HG03139 (cell line): Measurements from ENCODE around the gene PLXDC2.

ENCODE experiments used
- ATAC-seq: cut with Tn5 transposase; IDR thresholded peaks from one replicate; pipeline ENCODE4 v1.9.1; 2021; ENCODE audit not compliant: unreplicated experiment

The PLXDC2 gene

DNA sequence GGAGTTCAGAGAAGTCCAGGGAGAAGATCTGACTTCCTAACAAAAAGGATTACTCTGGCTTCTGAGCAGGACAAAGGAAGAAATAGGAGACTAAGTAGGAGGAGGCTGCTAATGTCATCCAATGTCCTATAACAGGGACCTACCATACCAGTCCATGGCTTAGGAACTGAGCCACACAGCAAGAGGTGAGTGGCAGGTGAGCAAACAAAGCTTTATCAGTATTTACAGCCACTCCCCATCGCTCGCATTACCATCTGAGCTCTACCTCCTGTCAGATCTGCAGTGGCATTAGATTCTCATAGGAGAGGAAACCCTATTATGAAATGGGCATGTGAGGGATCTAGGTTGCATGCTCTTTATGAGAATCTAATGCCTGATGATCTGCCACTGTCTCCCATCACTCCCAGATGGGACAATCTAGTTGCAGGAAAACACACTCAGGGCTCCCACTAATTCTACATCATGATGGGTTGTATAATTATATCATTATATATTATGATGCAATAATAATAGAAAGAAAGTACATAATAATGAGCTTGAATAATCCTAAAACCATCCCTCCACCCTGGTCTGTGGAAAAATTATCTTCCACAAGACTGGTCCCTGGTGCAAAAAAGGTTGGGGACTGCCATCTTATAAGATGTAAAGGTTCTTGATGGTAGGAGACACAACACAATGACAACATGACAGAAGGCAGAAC, 487.4 kb downstream of the PLXDC2 start:
- ATAC-seq, result no peak

DNA sequence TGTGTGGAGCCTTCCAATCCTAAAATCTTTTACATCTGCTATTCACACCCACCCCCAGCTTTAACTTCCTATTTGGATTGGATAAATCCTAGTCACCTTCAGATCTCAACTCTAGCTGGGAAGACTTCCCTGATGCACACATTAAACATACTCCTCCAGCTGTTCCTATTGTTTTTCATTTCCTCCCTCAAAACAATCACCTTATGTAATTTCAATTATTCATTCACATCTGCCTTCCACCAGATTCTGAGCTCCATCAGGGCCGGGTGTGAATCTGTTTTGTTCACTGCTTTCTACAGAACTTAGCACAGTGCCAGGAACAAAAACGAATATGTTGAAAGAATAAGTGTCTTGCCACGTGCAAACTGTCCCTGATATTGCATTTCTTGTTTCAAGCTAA, 497.4 kb downstream of the PLXDC2 start:
- ATAC-seq, result no peak

- no peak for ATAC-seq
Measured at GRCh38 chr10:20314431-20314830, 498.2 kb downstream of the PLXDC2 start.

DNA sequence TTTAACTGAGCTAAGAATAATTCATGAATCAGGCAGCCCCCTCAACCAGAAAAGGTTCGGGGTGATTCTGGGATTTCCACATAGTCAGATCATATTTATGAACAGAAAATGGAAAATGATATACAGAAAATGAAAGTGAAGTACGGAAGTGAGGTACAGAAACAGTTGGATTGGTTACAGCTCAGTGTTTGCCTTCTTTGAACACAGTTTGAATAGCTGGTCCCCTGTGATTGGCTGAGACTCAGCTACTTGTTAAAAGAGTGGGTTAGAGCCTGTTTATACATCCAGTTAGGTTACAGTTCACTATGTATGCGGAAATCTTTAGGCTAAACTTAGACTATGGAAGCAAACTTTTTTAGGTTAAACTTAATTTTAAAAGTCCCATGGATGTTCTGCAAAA, 511.7 kb downstream of the PLXDC2 start:
- ATAC-seq, result no peak

DNA sequence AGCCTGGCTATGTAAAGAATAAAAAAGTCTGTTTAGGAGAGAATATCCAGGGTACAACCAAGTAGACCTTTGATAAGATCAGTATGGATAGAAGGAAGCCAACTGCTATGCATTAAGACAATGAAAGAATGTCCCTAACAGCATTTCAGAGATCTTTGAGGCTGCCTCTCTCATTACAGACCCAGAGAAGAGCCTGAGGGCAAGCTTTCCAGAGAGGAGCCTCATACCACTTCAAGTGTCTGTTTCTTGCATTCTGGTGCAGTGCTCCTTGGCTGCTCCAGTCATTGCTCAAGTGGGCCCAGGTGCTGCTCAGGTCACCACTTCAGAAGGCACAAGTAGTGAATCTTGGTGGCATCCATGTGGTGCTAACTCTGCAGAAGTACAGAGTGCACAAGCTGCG, 514.0 kb downstream of the PLXDC2 start:
- no peak for ATAC-seq

- ATAC-seq, result no peak
Measured at GRCh38 chr10:20334559-20334958, 518.3 kb downstream of the PLXDC2 start.
